HG03460 (cell line): ENCODE data around the gene SLC25A38.

ENCODE experiments used
- ATAC-seq: cut with Tn5 transposase; IDR thresholded peaks from one replicate; pipeline ENCODE4 v1.9.1; 2021; ENCODE audit not compliant: unreplicated experiment

SLC25A38 gene

GRCh38 chr3:39376959-39377634 is 6.1 kb upstream of the SLC25A38 start:
- no peak for ATAC-seq

GRCh38 chr3:39378088-39378487 is 5.1 kb upstream of the SLC25A38 start:
- ATAC-seq: peak; percentile 79

- ATAC-seq: no peak
Observed at GRCh38 chr3:39378957-39379777, 4.0 kb upstream of the SLC25A38 start.

- no peak for ATAC-seq
Observed at GRCh38 chr3:39379778-39380155, 3.4 kb upstream of the SLC25A38 start.

- no peak for ATAC-seq
Observed at GRCh38 chr3:39381432-39381831, 1.7 kb upstream of the SLC25A38 start.

GRCh38 chr3:39383881-39384664 is 903 bp downstream of the SLC25A38 start:
- peak; percentile 67 for ATAC-seq

- ATAC-seq: no peak
Observed at GRCh38 chr3:39384665-39385000, 1.5 kb downstream of the SLC25A38 start.

- no peak for ATAC-seq
Observed at GRCh38 chr3:39385456-39386090, 2.4 kb downstream of the SLC25A38 start.

GRCh38 chr3:39386318-39386717 is 3.1 kb downstream of the SLC25A38 start:
- no peak for ATAC-seq

- no peak for ATAC-seq
Observed at GRCh38 chr3:39387411-39387975, 4.3 kb downstream of the SLC25A38 start.

GRCh38 chr3:39388153-39388552 is 5.0 kb downstream of the SLC25A38 start:
- no peak for ATAC-seq

- peak; percentile 79 for ATAC-seq
Observed at GRCh38 chr3:39388741-39389248, 5.6 kb downstream of the SLC25A38 start.

- ATAC-seq: no peak
Observed at GRCh38 chr3:39390181-39390580, 7.0 kb downstream of the SLC25A38 start.

GRCh38 chr3:39396690-39397089 is 13.5 kb downstream of the SLC25A38 start:
- ATAC-seq: no peak

GRCh38 chr3:39398700-39399099 is 15.5 kb downstream of the SLC25A38 start:
- ATAC-seq: no peak

- ATAC-seq: no peak
Observed at GRCh38 chr3:39401983-39402382, 18.8 kb downstream of the SLC25A38 start.

- ATAC-seq: no peak
Observed at GRCh38 chr3:39404943-39405686, 21.9 kb downstream of the SLC25A38 start.

- ATAC-seq: no peak
Observed at GRCh38 chr3:39405687-39406367, 22.7 kb downstream of the SLC25A38 start.
